GM12865 (cell line): ENCODE results near the gene C18orf54.

Experiments
- DNase-seq: peaks from one replicate; pipeline ENCODE4 v3.0.0; 2010; ENCODE audit warnings: low read depth
- H3K4me3 ChIP-seq: 2 replicates; pipeline ENCODE4 v1.5.1; 2011; ENCODE audit warnings: mild to moderate bottlenecking, low read depth, low read length, control low read depth
- TF ChIP-seq, protein P1 (sequence below): IDR thresholded peaks from 2 replicates; pipeline ENCODE4 v1.5.1; 2011; ENCODE audit warnings: low read length, control low read depth, low read depth, inconsistent platforms; ENCODE audit not compliant: insufficient read depth; ENCODE audit errors: missing control alignments

C18orf54 gene

DNA sequence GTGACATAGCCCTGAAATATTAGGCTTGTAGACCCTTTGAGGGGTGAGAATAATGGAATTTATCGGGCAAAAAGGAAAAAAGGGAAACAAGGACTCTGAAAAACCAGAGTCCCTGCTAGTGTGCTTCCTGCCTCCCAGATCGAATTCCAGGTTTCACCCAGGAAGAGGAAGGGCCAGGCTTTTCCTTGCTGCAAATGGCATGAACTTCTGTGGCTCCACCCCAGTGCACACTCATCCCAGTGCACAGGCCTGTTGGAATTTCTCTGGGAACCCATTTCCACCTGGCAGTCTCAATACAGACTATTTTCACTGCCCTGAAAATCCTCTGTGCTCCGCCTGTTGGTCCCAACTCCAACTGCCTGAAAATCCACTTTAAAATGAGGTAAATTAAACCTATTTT lies 29.9 kb downstream of the C18orf54 start:
- TF ChIP-seq, protein P1, sequence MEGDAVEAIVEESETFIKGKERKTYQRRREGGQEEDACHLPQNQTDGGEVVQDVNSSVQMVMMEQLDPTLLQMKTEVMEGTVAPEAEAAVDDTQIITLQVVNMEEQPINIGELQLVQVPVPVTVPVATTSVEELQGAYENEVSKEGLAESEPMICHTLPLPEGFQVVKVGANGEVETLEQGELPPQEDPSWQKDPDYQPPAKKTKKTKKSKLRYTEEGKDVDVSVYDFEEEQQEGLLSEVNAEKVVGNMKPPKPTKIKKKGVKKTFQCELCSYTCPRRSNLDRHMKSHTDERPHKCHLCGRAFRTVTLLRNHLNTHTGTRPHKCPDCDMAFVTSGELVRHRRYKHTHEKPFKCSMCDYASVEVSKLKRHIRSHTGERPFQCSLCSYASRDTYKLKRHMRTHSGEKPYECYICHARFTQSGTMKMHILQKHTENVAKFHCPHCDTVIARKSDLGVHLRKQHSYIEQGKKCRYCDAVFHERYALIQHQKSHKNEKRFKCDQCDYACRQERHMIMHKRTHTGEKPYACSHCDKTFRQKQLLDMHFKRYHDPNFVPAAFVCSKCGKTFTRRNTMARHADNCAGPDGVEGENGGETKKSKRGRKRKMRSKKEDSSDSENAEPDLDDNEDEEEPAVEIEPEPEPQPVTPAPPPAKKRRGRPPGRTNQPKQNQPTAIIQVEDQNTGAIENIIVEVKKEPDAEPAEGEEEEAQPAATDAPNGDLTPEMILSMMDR, result no peak
- no peak for DNase-seq
- H3K4me3 ChIP-seq, result no peak overlapping the region

DNA sequence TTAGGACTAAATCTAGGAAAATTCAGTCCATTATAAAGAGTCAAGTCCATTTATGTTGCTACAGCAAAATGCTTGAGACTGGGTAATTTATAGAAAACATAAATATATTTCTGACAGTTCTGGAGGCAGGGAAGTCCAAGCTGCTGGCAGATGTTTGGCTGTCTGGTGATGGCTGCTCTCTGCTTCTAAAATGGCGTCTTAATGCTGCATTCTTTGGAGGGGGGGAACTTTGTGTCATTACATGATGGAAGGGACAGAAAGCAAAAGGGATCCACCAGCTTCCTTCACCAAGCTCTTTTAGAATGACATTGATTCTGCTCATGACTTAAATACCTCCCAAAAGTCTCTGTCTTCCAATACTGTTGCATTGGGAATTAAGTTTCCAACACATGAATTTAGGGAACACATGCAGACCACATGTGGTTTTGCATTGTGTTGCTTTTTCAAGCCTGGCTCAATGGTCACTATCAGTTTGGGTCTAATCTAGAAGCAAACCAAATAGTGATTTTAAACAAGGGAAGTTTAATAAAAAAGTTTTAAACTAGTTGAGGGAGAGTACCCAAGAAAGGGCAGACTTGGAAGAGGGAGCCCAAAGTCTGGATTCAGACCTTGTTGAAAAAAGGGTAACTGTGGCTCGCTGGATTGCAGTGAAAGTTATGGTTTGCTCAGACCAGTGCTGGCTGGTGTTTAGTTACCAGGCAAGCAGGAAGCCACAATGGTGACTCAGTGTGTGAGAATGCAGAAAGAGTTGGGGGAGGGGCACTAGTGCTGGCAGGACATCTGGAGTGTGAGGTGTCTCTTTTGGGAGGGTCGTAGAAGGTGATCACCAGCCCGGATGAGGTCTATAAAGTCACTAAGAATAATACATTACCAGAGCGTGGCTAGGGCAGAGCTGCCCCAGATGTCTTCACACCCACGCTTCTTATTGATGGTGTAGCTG lies 30.8 kb downstream of the C18orf54 start:
- H3K4me3 ChIP-seq, result no peak overlapping the region
- DNase-seq, result peak; percentile 77
- TF ChIP-seq, protein P1, result no peak

DNA sequence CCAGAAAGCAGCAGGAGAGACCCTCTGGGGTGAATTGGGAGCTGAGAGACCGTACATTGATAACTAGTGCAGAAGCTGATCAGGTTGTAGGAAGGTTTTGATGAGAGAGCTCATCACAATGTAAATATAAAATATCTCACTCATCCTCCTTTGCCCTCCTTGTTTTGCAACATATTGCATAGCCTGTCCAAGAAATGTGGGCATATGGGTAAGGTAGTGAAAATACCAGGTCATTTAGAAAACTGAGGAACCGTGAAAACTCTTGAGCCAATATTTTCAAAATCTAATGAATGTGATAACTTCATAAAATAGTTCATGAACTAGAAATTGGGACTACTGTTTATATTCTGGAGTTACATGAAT lies 31.4 kb downstream of the C18orf54 start:
- no peak overlapping the region for H3K4me3 ChIP-seq
- DNase-seq, result no peak
- TF ChIP-seq, protein P1, result no peak

DNA sequence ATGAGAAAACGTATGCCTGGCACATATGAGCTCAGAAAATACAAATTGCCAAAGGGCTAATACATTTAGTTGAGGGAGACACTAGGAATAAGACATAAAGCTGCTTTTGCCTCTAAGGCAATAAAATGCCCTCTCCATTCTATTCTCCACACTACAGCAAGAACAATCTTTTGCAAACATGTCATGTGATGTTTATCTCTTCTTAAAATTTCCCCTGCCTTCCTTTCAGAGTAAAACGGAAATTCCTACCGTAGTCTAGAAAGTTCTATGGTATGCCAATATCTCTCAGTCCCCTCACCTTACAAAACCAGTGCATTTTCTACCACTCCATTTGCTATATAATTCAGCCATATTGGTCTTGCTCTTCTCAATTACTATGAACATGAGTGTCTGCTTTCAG lies 33.1 kb downstream of the C18orf54 start:
- no peak for DNase-seq
- no peak overlapping the region for H3K4me3 ChIP-seq
- TF ChIP-seq, protein P1, result no peak

DNA sequence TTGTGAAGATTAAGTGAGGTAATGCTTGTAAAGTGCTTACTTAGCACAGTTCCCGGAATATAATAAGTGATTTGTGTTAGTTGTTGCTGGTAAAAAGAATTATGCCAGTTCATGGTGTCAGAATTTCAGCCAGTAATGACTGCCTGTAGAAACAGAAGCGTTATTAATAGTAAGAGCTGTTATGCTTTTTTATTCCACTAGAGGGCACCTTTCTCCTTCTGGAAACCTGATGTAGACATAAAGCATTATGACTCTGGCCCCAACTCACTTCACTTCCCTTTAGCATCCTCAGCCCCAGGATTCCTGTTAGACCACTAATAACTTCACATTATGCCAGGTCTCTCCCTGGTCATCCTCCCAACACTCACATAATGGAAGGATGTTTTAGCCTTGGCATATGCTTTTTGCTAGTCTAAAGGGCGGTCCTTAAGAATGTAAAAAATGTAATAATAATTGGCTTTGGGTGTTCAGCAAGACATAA lies 34.9 kb downstream of the C18orf54 start:
- H3K4me3 ChIP-seq, result no peak overlapping the region
- peak; percentile 77 for DNase-seq

DNA sequence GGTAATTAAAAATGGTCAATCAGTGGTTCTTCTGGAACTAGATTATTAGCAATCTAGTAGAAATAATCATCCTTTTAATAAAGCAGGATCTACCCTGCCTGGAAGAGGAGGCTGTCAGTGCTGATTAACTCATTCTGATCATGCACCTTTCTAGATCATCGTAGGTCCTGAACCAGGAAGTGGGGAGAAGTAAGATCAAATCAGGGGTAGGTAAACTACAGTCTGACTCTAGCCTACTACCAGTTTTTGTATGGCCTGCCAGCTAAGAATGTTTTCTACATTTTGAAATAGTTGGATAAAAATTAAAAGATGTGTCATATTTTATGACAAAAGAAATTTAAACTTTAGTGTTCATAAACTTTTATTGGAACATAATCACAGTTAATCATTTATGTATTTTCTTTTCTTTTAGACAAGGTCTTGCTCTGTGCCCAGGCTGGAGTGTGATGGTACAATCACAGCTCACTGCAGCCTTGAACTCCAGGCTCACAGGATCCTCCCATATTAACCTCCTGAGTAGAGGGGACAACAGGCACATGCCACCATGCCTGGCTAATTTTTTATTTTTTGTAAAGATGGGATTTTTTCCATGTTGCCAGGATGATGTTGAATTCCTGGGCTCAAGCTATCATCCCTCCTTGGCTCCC lies 36.1 kb downstream of the C18orf54 start:
- H3K4me3 ChIP-seq, result no peak overlapping the region
- TF ChIP-seq, protein P1, result no peak
- no peak for DNase-seq

More for the DNA sequence above, 34.9 kb downstream of the C18orf54 start:
- TF ChIP-seq, protein P1, result peak; percentile 67
